Measurements from ENCODE around the gene RNU4-1.
"Not testable (repeated sequence)": the region's sequence is repeated elsewhere in the genome, so short reads cannot be mapped to it uniquely, and the experiment has no call there.

DNA sequence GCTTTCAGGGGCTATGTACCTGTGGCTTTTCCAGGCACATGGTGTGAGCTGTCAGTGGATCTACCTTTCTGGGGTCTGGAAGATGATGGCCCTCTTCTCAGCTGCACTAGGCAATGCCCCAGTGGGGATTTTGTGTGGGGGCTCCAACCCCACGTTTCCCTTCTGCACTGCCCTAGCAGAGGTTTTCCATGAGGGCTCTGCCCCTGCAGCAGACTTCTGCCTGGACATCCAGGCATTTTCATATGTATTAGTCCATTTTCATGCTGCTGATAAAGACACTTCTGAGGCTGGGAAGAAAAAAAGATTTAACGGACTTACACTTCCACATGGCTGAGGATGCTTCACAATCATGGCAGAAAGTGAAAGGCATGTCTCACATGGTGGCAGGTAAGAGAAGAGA lies 43.4 kb upstream of the RNU4-1 start:
- TF ChIP-seq CTCF, EP300, POLR2A, POLR2AphosphoS5 (IDR thresholded peaks at IDR 0.05): not testable (repeated sequence)
